CD4-positive, alpha-beta T cell treated with Interleukin-17A for 1 hour (primary cell): ENCODE data around the gene TRPV2.
"Not testable (repeated sequence)": the region's sequence is repeated elsewhere in the genome, so short reads cannot be mapped to it uniquely, and the experiment has no call there.

ENCODE experiments used
- DNase-seq: peaks from one replicate; pipeline ENCODE4 v3.0.0-alpha.2; 2020

TRPV2 gene

DNA sequence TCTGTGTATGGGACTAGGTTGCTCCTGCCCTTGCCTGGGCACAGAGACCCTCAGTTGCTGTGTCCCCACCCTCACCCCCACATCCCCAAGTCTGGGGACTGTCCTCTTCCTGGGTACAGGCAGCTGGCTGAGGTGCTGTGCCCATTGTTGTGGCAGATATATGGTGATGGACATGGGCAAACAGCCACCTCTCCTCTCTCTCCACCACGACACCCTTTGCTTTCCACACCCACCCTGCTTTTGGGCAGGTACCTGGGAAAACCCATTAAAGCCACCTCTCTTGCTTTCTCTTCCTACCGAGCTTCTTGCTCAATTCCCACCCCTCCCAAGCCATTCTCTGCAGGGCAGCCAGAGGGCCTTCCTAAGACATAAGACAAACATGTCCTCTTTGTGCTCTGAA is 21.7 kb downstream of the TRPV2 start:
- DNase-seq, result no peak

- no peak for DNase-seq
Observed at GRCh38 chr17:16438173-16438556, 22.8 kb downstream of the TRPV2 start.

GRCh38 chr17:16438557-16439302 is 23.4 kb downstream of the TRPV2 start:
- peak; percentile 98 for DNase-seq

DNA sequence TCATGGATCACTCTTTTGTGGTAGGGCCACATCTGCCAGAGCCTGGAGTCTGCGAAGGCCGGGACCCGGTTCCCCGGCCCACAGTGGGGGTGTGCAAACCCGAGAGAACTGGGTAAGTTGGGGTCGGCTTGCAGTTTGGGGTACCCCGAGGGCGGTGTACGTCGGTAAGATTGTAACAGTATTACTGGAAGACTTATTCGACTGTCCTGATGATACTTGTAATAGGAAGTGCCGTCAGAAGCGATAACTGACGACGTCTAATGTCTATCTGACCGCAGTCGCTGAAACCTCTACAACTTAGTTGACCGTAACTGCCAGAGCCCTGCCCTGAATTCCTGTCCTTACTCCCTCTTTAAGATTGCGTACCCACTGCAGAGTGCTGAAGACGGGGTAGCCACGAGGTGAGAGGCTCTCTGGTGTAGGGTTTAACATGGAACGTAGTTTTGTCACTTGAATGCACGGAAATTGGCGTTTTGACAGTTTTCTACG is 24.0 kb downstream of the TRPV2 start:
- DNase-seq, result peak; percentile 55

DNA sequence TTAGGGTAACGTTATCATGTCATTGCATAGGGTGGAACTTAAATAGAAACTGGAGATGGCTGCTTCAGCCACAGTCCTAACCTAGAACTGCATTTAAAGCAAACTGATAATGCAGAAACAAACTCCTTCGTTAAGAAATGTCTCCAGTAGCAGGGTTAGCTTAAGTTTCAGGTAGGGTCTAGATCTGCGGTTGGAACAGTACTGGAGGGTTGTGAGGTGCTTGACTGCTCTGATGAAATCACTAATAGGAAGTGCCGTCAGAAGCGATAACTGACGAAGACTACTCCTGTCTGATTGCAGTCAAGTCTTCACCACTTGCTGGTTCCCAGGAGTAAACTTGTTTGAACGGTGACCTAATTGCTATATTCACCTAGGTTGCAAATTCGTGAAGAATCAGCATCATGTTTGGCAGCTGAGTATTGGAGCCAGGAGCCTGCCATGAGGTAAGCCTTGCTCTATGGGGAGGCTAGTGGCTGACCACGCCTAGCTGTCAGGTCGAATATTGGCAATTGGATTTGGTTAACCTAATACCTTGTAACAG is 24.5 kb downstream of the TRPV2 start:
- DNase-seq, result peak; percentile 66

DNA sequence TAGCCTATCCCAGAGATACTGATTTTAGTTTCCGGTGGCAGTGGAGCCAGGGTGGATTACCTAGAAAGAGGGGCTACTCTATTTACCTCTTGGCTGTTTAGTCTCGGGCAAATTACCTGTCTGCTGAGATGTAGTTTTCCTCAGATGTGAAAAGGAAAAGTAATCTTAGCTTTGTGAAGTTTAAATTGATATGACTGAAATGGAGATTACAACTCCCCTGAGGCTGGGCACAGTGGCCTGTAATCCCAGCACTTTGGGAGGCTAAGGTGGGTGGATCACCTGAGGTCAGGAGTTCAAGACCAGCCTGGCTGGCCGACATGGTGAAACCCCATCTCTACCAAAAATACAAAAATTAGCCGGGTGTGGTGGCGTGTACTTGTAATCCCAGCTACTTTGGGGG is 25.0 kb downstream of the TRPV2 start:
- not testable (repeated sequence) for DNase-seq

GRCh38 chr17:16440901-16441629 is 25.7 kb downstream of the TRPV2 start:
- no peak for DNase-seq

DNA sequence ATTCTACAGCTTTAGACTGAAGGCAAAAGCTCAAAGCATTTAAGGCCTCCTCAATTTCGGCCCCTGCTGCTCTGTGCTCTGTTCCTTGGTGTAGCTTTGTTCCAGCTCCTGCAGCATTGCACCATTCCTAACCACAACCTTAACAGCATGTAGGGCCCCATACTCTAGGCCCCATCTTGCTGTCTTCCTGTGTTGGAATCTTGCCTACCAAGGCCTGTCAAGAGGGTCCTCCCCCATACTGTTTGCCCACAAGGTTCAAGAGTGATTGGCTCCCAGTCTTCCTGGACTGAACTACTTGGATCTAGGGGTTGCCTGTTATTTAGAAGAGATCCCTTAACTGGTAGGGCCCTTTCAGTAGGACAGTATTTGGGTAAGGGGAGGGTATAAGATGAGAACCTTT is 26.8 kb downstream of the TRPV2 start:
- no peak for DNase-seq

DNA sequence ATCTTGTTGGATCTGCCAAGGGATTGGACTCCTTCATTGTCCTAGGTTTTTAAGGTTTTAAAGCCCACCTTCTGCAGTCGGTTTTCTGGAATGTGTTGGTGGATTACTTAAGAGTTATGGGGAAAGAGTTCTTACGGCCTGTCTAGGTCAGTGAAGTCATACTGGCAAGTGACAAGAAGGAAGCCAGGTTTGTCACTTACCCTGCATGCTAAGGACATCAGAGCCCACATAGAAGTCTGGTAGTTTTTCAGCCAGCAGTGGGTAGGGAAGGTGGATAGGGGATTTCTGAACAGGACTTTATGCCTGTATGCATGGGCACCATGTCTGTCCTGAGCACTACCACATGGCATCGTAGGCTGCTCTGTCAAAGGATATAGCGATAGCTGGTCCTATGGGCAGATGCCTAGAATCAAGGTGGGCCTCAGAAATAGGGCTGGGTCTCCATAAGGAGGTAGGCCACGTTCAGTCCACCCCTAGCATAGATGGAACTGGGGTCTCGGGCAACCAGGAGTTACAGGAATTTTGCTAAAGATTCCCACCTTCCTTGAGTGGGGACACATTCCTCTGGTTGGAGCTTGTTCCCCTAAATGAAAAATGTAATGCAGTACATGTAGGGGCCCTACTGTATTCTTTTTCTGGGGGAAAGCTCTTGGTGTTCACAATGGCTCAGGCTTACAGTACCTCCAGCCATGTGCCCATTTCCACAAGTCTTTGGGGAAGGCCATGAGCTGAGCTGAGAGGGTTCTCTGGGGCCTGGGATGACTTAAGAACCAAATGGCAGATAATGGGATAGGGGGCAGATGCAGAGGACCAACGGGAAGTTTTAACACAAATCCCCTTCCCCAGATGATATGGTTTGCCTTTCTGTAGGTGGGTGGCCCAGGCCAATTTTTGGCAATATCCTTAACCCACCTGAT is 27.5 kb downstream of the TRPV2 start:
- no peak for DNase-seq

DNA sequence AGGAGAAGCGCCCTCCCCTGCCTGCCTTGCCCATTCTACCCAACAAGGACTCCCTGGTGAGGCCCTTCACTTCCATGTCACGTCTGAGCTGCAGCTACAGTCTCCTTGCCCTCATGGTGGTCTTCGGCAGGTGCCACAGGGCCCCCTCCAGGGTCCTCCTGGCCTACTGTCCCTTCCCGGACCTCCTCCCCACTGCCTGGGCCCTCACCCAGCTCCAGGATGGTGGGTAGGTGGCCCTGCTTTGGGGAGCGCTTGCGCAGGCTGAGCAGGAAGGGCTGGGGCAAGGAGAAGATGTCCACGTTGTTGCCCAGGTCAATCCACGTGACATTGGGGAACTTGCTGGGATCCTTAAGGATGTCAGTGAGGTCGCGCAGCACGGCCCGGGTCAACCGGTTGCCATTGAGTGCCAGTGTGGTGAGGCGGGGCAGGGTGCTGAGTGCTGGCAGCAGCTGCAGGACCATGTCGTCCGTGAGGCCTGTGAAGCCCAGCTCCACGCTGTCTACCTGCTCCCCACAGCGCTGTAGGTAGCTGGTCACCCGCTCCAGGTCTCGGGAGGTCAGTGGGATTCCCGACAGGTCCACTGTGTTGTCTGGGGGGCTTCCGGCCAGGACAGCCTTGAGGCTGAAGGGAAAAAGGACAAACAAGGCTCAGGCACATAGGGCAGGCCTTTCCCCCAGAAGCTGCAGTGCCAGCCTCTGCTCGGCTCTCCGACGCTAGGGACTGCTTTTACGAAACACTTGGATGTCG is 28.3 kb downstream of the TRPV2 start:
- DNase-seq, result no peak

- no peak for DNase-seq
Observed at GRCh38 chr17:16444258-16444886, 29.0 kb downstream of the TRPV2 start.

GRCh38 chr17:16446338-16446983 is 31.1 kb downstream of the TRPV2 start:
- DNase-seq, result no peak

DNA sequence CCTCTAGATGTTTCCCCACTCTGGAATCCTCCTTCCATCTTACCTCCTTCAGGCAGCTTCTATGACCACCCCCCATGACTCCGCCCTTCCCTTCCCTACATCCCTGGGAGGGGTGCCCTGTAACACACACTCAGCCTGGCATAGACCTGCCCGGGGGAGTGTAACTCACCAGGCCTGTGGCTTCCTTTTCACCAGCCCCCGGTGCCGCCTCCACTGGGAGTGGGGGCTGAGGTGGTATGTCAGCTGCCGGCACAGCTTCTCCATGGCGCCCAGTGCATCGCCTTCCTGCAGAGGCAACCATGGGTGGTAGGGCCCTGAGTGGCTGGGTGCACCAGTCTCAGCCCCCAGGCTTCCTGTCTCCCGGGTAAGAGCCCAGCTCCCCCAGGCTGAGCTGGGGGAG is 32.3 kb downstream of the TRPV2 start:
- DNase-seq, result no peak

GRCh38 chr17:16448490-16448889 is 33.1 kb downstream of the TRPV2 start:
- no peak for DNase-seq

- DNase-seq, result no peak
Observed at GRCh38 chr17:16449121-16449570, 33.8 kb downstream of the TRPV2 start.

DNA sequence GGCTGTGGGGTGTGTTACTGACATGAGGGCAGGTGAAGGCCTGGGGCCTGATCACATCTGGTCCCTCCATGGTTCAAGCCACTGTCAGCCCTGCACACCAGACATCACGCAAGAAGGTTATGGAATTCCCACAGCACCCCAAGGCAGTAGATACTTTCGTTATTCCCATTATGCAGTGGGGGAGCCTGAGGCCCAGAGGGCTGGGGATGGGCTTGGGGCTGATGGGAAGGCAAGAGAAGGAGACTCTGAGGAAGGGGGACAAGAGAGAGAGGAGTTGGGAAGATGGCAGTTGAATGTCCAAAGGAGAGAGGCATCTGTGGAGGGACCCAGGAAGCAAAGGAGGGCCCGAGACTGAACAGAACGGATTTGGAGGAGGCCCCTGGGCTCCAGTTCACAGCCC is 34.7 kb downstream of the TRPV2 start:
- no peak for DNase-seq

DNA sequence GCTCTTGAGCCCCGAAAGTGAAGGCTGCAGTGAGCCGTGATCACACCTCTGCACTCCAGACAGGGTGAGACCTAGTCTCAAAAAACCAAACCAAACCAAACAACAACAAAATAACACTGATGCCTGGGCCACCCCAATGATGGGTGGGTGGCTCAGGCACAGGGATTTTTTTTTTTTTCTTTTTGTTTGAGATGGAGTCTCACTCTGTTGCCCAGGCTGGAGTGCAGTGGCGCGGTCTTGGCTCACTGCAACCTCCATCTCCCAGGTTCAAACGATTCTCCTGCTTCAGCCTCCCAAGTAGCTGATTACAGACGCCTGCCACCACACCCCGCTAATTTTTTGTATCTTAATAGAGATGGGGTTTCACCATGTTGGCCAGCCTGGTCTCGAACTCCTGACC is 36.9 kb downstream of the TRPV2 start:
- DNase-seq, result not testable (repeated sequence)

DNA sequence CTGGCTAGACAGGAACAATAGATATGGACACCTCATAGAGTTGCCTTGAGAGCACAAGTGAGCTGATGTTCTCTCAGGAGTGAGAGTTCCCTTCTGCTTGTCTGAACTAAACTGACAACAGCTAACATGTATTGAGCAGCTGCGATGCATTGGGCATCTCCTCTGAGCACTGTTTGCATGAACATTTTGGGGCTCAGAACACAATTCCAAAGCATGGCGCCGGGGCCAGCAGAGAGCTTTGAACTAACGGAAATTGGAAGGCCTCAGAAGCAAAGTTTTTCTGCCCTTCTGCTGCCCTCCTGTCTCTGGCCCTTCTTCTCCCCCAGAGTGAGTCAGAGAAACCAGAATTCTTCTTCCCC is 38.1 kb downstream of the TRPV2 start:
- DNase-seq, result no peak

DNA sequence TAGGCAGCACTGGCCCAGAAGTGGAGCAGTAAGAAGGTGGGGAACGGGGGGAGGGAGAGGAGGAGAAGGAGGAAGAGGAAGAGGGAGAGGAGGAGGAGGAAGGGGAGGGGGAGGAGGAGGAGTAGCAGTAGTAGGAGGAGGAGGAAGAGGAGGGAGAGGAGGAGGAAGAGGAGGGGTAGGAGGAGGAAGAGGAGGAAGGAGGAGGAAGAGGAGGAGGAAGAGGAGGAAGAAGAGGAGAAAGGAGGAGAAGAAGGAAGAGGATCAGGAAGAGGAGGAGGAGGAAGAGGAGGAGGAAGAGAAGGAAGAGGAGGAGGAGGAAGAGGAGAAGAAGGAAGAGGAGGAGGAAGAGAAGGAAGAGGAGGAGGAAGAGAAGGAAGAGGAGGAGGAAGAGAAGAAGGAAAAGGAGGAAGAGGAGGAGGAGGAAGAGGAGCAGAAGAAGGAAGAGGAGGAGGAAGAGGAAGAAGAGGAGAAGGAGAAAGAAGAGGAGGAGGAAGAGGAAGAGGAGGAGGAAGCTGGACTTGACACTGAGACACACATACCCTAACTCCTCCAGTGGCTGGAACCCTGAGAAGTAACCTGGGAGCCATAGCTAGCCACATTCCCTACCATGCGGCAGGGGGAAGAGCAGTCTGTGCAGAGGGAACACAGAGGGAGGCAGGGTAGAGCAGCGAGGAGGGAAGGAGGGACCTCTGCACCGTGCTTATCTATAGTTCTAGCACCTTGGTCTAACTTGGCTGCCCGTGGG is 40.8 kb downstream of the TRPV2 start:
- no peak for DNase-seq

DNA sequence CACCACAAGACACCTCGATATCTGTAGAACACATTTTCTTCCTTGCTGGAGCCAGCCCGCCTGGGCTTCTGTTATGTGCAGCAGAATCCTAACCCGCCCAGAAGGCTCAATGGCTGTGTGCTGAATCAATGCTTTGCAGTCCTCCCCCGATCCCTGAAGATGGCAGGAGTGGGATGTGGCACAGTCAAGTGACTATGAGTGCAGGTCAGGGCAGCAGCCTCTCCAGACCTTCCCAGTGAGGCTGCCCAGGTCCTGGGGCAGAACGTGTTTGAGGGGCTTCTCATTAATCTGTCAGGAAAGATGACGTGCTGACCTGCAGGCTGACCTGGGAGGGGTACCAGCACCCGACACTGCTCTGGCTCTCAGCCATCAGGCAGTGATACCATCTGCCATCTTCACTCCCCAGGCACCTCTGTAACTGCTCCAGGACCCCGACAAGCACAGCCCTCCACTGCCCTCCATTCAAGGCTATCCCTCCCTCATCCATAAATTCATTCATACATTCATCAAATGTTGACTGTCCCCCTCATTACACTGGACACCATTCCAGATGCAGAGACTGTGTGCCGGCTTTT is 41.5 kb downstream of the TRPV2 start:
- DNase-seq, result no peak
